IMR-90 (cell line): Measurements from ENCODE around the gene KLF16. TPM values are rescaled to one million over a fixed set of nuclear protein-coding genes. Genes with fewer than 3 reads are reported as not detected.

Experiments
- ATAC-seq: fragments of 200-7000 bp; cut with Tn5 transposase; 2 replicates; pipeline ENCODE4 v1.9.1; 2020; ENCODE audit warnings: low read depth, mild to moderate bottlenecking, moderate library complexity
- BruUV-seq: library from RNA; stranded (reverse); fragments of 400-500 nt; replicated peaks from 2 replicates; lab custom pipeline; 2021; lab: Mats Ljungman, UMichigan
- CTCF ChIA-PET: fragments of 300-600 bp; formaldehyde crosslinking; extraction: SDS; loops from one replicate; lab custom pipeline; 2021; ENCODE audit warnings: antibody characterized with exemption; lab: Yijun Ruan, JAX
- POLR2A ChIA-PET: fragments of 300-600 bp; sonication (Branson Sonifier 250); formaldehyde crosslinking; loops from one replicate; lab custom pipeline; 2022; ENCODE audit warnings: antibody characterized with exemption; ENCODE audit not compliant: unreplicated experiment; lab: Charles Lee
- DNase-seq: peaks from one replicate; pipeline ENCODE4 v3.0.0; 2013
- H2AFZ ChIP-seq: replicated peaks from 2 replicates; pipeline ENCODE3; 2013; ENCODE audit warnings: low read length, mild to moderate bottlenecking; ENCODE audit not compliant: poor library complexity
- H2AK5ac ChIP-seq: 2 replicates; pipeline ENCODE4 v1.6.1; 2013; ENCODE audit warnings: low read depth, low read length, inconsistent platforms
- H2AK9ac ChIP-seq: replicated peaks from 2 replicates; pipeline ENCODE3; 2013; ENCODE audit warnings: mild to moderate bottlenecking, low read depth, low read length, moderate library complexity; ENCODE audit not compliant: poor library complexity
- H2BK120ac ChIP-seq: 2 replicates; pipeline ENCODE4 v1.6.1; 2013; ENCODE audit warnings: low read depth, low read length, inconsistent platforms
- H2BK15ac ChIP-seq: 3 replicates; pipeline ENCODE4 v1.6.1; 2013; ENCODE audit warnings: low read depth, low read length, inconsistent platforms
- H2BK20ac ChIP-seq: 2 replicates; pipeline ENCODE4 v1.6.1; 2013; ENCODE audit warnings: low read depth, mild to moderate bottlenecking, inconsistent platforms, low read length, moderate library complexity
- H2BK5ac ChIP-seq: 2 replicates; pipeline ENCODE4 v1.6.1; 2013; ENCODE audit warnings: mild to moderate bottlenecking, low read depth, low read length, inconsistent platforms; ENCODE audit not compliant: poor library complexity, severe bottlenecking
- H3K14ac ChIP-seq: replicated peaks from 2 replicates; pipeline ENCODE4 v1.6.1; 2013; ENCODE audit warnings: low read depth, low read length, inconsistent platforms
- H3K18ac ChIP-seq: 2 replicates; pipeline ENCODE4 v1.6.1; 2013; ENCODE audit warnings: low read depth, low read length, control low read depth
- H3K23ac ChIP-seq: 2 replicates; pipeline ENCODE4 v1.6.1; 2013; ENCODE audit warnings: low read depth, low read length, inconsistent platforms
- H3K27ac ChIP-seq: 2 replicates; pipeline ENCODE4 v1.5.1; 2013; ENCODE audit warnings: mild to moderate bottlenecking, control low read depth, low read length; ENCODE audit not compliant: insufficient read depth
- H3K27me3 ChIP-seq: 2 replicates; pipeline ENCODE4 v1.6.1; 2013; ENCODE audit warnings: low read length; ENCODE audit not compliant: control insufficient read depth, insufficient read depth
- H3K36me3 ChIP-seq: 2 replicates; pipeline ENCODE4 v1.6.1; 2013; ENCODE audit warnings: low read length, mixed read lengths; ENCODE audit not compliant: control insufficient read depth, insufficient read depth
- H3K4ac ChIP-seq: 2 replicates; pipeline ENCODE4 v1.6.1; 2013; ENCODE audit warnings: low read depth, low read length, inconsistent platforms
- H3K4me1 ChIP-seq: 2 replicates; pipeline ENCODE4 v1.6.1; 2013; ENCODE audit warnings: low read length, mixed read lengths; ENCODE audit not compliant: control insufficient read depth, insufficient read depth
- H3K4me2 ChIP-seq: 2 replicates; pipeline ENCODE4 v1.6.1; 2013; ENCODE audit warnings: low read depth, mild to moderate bottlenecking, control low read depth, low read length, moderate library complexity
- H3K4me3 ChIP-seq: 2 replicates; pipeline ENCODE4 v1.5.1; 2013; ENCODE audit warnings: low read depth, mild to moderate bottlenecking, control low read depth, low read length, moderate library complexity; ENCODE audit not compliant: insufficient read depth
- H3K56ac ChIP-seq: 2 replicates; pipeline ENCODE4 v1.6.1; 2013; ENCODE audit warnings: low read length, inconsistent platforms; ENCODE audit not compliant: insufficient read depth; ENCODE audit errors: extremely low read depth
- H3K79me1 ChIP-seq, 2 experiments: 2 replicates each; pipeline ENCODE4 v1.6.1; 2013; ENCODE audit warnings: low read length in 2 of 2, inconsistent platforms in 1 of 2, low read depth in 1 of 2
- H3K9ac ChIP-seq: 2 replicates; pipeline ENCODE4 v1.6.1; 2013; ENCODE audit warnings: low read depth, low read length, control low read depth
- H3K9me1 ChIP-seq: 2 replicates; pipeline ENCODE4 v1.6.1; 2013; ENCODE audit warnings: low read length, inconsistent platforms; ENCODE audit not compliant: insufficient read depth
- H3K9me3 ChIP-seq: 2 replicates; pipeline ENCODE4 v1.6.1; 2013; ENCODE audit warnings: low read length; ENCODE audit not compliant: control insufficient read depth, insufficient read depth
- H4K20me1 ChIP-seq: 2 replicates; pipeline ENCODE4 v1.6.1; 2013; ENCODE audit warnings: low read length, inconsistent platforms; ENCODE audit not compliant: insufficient read depth
- H4K5ac ChIP-seq: 2 replicates; pipeline ENCODE4 v1.6.1; 2013; ENCODE audit warnings: mild to moderate bottlenecking, low read depth, low read length, control low read depth
- H4K8ac ChIP-seq, 2 experiments: 2 replicates each; pipeline ENCODE4 v1.6.1; 2013; ENCODE audit warnings: low read depth in 2 of 2, low read length in 2 of 2, control low read depth in 1 of 2, inconsistent platforms in 1 of 2
- H4K91ac ChIP-seq: 2 replicates; pipeline ENCODE4 v1.6.1; 2013; ENCODE audit warnings: low read depth, low read length, inconsistent platforms; ENCODE audit not compliant: insufficient read depth
- CEBPB ChIP-seq: IDR thresholded peaks from 2 replicates; pipeline ENCODE4 v1.6.1; 2012; ENCODE audit warnings: low read depth, low read length, improper control_type of control experiment
- CHD1 ChIP-seq: IDR thresholded peaks from 2 replicates; pipeline ENCODE4 v1.6.1; 2012; ENCODE audit warnings: low read depth, low read length, improper control_type of control experiment
- MXI1 ChIP-seq: IDR thresholded peaks from 2 replicates; pipeline ENCODE4 v1.6.1; 2012; ENCODE audit warnings: low read depth, mild to moderate bottlenecking, low read length, moderate library complexity, borderline replicate concordance
- POLR2A ChIP-seq: IDR thresholded peaks from 2 replicates; pipeline ENCODE4 v1.6.1; 2012; ENCODE audit warnings: mild to moderate bottlenecking, low read depth, low read length
- USF2 ChIP-seq: fragments of 150-350 bp; IDR thresholded peaks from 2 replicates; pipeline ENCODE4 v1.6.1; 2017; ENCODE audit warnings: mild to moderate bottlenecking, antibody characterized with exemption, low read length, low read depth
- WGBS, 2 experiments: methylation state at CpG; one replicate each; pipeline versions ENCODE4 v1.1.5 to v1.1.7; 2013; ENCODE audit warnings: missing lambda C conversion rate in 2 of 2; ENCODE audit not compliant: insufficient read length in 1 of 2; ENCODE audit errors: extremely low coverage in 2 of 2; 5-methylcytosine and 5-hydroxymethylcytosine counted together
- dilution Hi-C: fragments of 300-500 bp; cut with HindIII; formaldehyde crosslinking; loops from one replicate; pipeline ENCODE4 v1.14.3; 2018; ENCODE audit warnings: low sequenced_read_pairs; ENCODE audit not compliant: unreplicated experiment
- in situ Hi-C: fragments of 300-500 bp; cut with MboI; formaldehyde crosslinking; loops from 3 replicates; pipeline ENCODE4 v1.14.3; 2019; ENCODE audit warnings: low sequenced_read_pairs, inconsistent platforms, mixed read lengths
- intact Hi-C: fragments of 100-400 bp; cut with micrococcal nuclease; formaldehyde crosslinking; loops from 2 replicates; pipeline ENCODE4 v1.10.0; 2022
- polyA plus RNA-seq, 3 experiments: library from polyadenylated mRNA; depleted of rRNA; stranded (reverse); fragments of >200 nt; gene quantifications; 2 replicates each; pipeline ENCODE4 v1.2.3, GENCODE V29; 2012; ENCODE audit warnings: low replicate concordance in 1 of 3
- total RNA-seq: library from RNA; depleted of rRNA; stranded (reverse); fragments of >200 nt; gene quantifications from 2 replicates; pipeline ENCODE4 v1.2.3, GENCODE V29; 2012

KLF16 gene
- total and polyA plus RNA-seq, 2 of the 4 experiments (the other 2 are of a cell fraction) = 0.90 to 13.1 TPM

GRCh38 chr19:1848399-1849131 lies 14.8 kb downstream of the KLF16 start, which contains the start of gene REXO1 (continued):
- TF ChIP-seq CHD1 (no peak), CEBPB (no peak)

GRCh38 chr19:1847684-1848398 lies 15.5 kb downstream of the KLF16 start:
- Histone ChIP-seq H3K4ac (peak overlapping the region; percentile 49), H3K23ac (peak overlapping the region; percentile 67; the same call in 1 of the 2 replicates), H2BK120ac (no peak overlapping the region), H3K4me3 (peak overlapping the region; percentile 100), H2AFZ (peak overlapping the region; percentile 98), H3K4me2 (peak overlapping the region; percentile 98), H3K27me3 (no peaks in the 10 kb centered on the region), H3K36me3 (peaks cover 3% of the 10 kb centered on the region; the same call in 1 of the 2 replicates), H3K56ac (0 out of 2 replicates have a peak overlapping the region, but pooled peaks have one; percentile 71), H2BK15ac (no peak overlapping the region), H4K91ac (no peak overlapping the region; the same call in 1 of the 2 replicates), H2AK5ac (peak overlapping the region; percentile 70), H3K9ac (peak overlapping the region; percentile 91), H3K18ac (no peak overlapping the region), H2BK5ac (peak overlapping the region; percentile 47), H2AK9ac (peak overlapping the region; percentile 95), H3K27ac (peak overlapping the region; percentile 73), H3K79me1 (peaks cover 8 to 73% of the 10 kb centered on the region in 2 experiments; a peak in 3 of 4 replicates), H4K20me1 (peaks cover 64% of the 10 kb centered on the region), H4K5ac (0 out of 2 replicates have a peak overlapping the region, but pooled peaks have one; percentile 53), H4K8ac (peak overlapping the region in 1 of 2 experiments; percentile 93; a peak in 2 of 4 replicates), H3K14ac (peak overlapping the region; percentile 27; the same call in 1 of the 2 replicates), H3K9me3 (no peaks in the 10 kb centered on the region), H3K4me1 (peaks cover 10% of the 10 kb centered on the region), H2BK20ac (no peak overlapping the region), H3K9me1 (no peaks in the 10 kb centered on the region)
- POLR2A ChIA-PET = no interaction called here
- ATAC-seq (peak; percentile 39), DNase-seq (peak; percentile 40)
- WGBS, 2 experiments = 1% methylated on average over 55 of the region's 72 CpGs; no CpG with 5 or more reads in 1 of the 2 experiments
- intact Hi-C loops = no loop called here
- in situ Hi-C loops = no loop called here
- CTCF ChIA-PET = no interaction called here
- TSS peak; percentile 26 for BruUV-seq
- dilution Hi-C loops = no loop called here
- TF ChIP-seq CHD1 (no peak; the same call in 1 of the 2 replicates), USF2 (peak; percentile 49), POLR2A (peak; percentile 85), MXI1 (peak; percentile 88), CEBPB (no peak)
